ENCODE results near the gene MZT2B. TPM values are rescaled to one million over a fixed set of nuclear protein-coding genes. Genes with fewer than 3 reads are reported as not detected.
"Not testable (repeated sequence)": the region's sequence is repeated elsewhere in the genome, so short reads cannot be mapped to it uniquely, and the experiment has no call there.

The MZT2B gene
- total RNA-seq, 4 donors from 2014 or later: 66.4 to 113 (median 103) TPM

DNA sequence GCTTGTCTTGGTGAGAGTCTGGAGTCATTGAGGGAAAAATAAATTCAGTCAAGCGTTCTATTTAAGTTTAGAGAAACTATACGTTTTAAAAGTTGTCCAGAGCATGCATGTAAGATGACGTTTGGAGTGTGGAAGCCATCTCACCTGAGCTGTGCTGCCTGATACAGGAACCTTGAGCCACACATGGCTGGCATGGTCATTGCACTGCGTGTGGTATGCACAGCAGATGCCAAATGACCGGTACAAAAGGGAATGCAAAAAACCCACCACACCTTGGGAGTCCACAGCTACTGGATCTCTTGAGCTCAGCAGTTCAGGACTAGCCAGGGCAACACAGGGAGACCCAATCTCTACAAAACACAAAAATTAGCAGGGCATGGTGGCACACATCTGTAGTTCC, 4.3 kb downstream of the MZT2B start:
- Histone ChIP-seq H3K4me3 (no peak overlapping the region), H3K9me3 (no peaks in the 10 kb centered on the region), H3K4me1 (peaks cover 15% of the 10 kb centered on the region), H3K36me3 (peaks cover 9% of the 10 kb centered on the region), H3K27me3 (no peaks in the 10 kb centered on the region), H3K27ac (no peak overlapping the region)
- DNase-seq (ENCODE audit: low spot score in 2 of 2): no peak
- 87% methylated on average over 5 of the region's 5 CpGs for WGBS
- TF ChIP-seq POLR2A (IDR thresholded peaks at IDR 0.05) (no peak), EP300 (IDR thresholded peaks at IDR 0.05) (no peak), POLR2AphosphoS5 (IDR thresholded peaks at IDR 0.05) (no peak)
- TF ChIP-seq, protein P1, sequence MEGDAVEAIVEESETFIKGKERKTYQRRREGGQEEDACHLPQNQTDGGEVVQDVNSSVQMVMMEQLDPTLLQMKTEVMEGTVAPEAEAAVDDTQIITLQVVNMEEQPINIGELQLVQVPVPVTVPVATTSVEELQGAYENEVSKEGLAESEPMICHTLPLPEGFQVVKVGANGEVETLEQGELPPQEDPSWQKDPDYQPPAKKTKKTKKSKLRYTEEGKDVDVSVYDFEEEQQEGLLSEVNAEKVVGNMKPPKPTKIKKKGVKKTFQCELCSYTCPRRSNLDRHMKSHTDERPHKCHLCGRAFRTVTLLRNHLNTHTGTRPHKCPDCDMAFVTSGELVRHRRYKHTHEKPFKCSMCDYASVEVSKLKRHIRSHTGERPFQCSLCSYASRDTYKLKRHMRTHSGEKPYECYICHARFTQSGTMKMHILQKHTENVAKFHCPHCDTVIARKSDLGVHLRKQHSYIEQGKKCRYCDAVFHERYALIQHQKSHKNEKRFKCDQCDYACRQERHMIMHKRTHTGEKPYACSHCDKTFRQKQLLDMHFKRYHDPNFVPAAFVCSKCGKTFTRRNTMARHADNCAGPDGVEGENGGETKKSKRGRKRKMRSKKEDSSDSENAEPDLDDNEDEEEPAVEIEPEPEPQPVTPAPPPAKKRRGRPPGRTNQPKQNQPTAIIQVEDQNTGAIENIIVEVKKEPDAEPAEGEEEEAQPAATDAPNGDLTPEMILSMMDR (IDR thresholded peaks at IDR 0.05): no peak

DNA sequence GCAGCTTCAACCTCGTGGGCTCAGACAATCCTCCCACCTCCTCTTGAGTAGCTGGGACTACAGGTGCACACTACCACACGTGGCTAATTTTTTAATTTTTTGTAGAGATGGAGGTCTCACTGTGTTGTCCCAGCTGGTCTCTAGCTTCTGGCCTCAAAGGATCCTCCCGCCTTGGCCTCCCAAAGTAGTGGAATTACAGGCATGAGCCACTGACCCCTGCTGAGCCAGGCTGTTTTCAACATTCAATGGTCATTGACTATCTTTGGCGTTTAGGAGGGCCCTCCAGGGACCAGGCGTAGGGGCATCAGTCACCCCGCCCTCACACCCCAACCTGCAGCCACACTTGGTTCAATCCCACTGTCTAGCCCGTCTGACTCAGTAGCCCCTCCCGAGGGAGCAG, 5.2 kb downstream of the MZT2B start:
- H3K27me3 ChIP-seq: no peaks in the 10 kb centered on the region
- H3K36me3 ChIP-seq: peaks cover 11% of the 10 kb centered on the region
- no peak for DNase-seq (ENCODE audit: low spot score in 2 of 2)
- H3K4me3 ChIP-seq: no peak overlapping the region
- H3K27ac ChIP-seq: no peak overlapping the region
- 77% methylated on average over 7 of the region's 8 CpGs for WGBS
- H3K4me1 ChIP-seq: peaks cover 15% of the 10 kb centered on the region
- no peaks in the 10 kb centered on the region for H3K9me3 ChIP-seq
- TF ChIP-seq, protein P1 (IDR thresholded peaks at IDR 0.05): no peak
- TF ChIP-seq EP300 (IDR thresholded peaks at IDR 0.05): no peak
- TF ChIP-seq POLR2AphosphoS5 (IDR thresholded peaks at IDR 0.05): no peak
- TF ChIP-seq POLR2A (IDR thresholded peaks at IDR 0.05): no peak

DNA sequence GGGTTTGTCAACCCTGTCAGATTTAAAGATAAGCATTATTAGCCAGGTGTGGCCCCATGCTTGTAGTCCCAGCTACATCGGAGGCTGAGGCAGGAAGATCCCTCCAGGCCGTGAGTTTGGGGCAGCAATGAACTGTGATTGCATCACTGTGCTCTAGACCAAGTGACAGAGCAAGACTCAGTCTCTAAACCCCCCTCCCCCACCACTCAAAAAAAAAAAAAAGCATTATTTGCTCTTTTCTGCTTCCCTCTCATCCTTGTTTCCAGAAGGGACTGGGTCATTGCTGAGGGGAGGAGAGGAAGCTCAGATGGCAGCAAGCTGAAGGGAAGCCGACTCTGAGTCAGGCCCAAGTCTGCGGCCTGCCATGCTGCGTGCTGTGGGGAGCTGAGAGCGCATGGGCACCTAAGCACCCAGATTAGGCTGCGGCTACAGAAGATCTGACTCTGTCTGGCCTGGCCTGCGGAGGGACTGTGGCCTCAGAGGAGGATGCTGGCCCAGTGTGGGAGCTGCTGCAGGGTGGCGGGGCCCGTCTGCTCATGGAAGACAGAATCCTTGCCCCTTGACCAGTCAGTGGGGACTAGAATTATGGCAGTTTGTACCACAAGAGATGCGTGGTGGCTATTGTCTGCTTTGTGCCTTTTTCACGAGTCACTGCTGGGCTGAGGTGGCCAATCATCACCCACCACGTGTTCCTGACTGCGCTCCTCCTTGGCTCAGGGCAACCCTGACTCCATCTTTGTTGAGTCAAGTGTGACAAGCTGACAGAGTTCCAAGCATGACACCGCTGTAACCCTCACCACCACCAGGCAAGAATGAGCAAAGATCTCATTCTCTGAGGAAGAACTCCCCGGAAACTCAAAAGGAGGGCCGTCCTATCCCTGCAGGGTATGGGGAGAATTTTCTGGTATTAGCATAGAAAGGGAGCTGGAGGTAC, 6.1 kb downstream of the MZT2B start:
- H3K4me1 ChIP-seq; H3K9me3 ChIP-seq; H3K27me3 ChIP-seq; H3K27ac ChIP-seq; DNase-seq (ENCODE audit: low spot score in 2 of 2); H3K4me3 ChIP-seq: not testable (repeated sequence)
- WGBS: 90% methylated on average over 16 of the region's 17 CpGs
- peaks cover 11% of the 10 kb centered on the region for H3K36me3 ChIP-seq

DNA sequence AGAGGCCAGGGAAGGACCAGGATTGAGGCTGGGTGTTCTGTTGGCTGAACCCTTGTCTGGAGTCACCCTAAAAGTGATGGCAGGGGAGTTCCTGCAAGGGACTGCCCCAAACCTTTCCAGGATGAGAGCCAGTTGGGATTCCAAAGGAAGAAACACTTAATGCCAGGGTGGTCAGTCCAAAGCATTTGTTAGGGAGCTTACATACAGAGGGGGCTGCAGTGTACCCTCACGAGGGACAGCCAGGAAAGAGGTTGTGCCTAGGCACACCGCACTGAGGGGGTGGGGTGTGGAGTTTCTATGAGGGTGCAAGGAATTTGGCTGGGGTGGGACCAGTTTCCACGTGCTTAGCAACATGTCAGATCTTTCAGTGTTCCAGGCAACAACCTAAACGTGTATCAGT, 6.9 kb downstream of the MZT2B start:
- H3K27me3 ChIP-seq: not testable (repeated sequence)
- 62% methylated on average over 4 of the region's 4 CpGs for WGBS

DNA sequence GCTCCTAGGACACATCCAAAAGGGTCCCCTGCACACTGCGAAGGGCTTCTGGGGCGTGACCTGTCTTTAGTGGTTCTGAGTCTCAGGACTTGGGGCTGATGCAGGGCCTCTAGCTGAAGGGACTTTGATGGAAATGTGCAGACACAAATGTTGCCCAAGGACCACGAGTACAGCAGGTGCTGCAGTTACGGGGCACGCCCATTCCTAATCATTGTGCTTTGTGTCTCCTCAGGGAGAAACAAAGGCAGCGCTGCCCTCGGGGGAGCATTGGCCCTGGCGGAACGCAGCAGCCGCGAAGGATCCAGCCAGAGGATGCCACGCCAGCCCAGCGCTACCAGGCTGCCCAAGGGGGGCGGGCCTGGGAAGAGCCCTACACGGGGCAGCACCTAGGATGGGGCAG, 8.2 kb downstream of the MZT2B start:
- Histone ChIP-seq H3K9me3 (no peaks in the 10 kb centered on the region), H3K4me3 (no peak overlapping the region), H3K4me1 (no peaks in the 10 kb centered on the region), H3K36me3 (peaks cover 11% of the 10 kb centered on the region), H3K27me3 (no peaks in the 10 kb centered on the region), H3K27ac (no peak overlapping the region)
- TF ChIP-seq POLR2AphosphoS5 (IDR thresholded peaks at IDR 0.05): no peak
- TF ChIP-seq EP300 (IDR thresholded peaks at IDR 0.05): no peak
- TF ChIP-seq POLR2A (IDR thresholded peaks at IDR 0.05): no peak
- TF ChIP-seq, protein P1 (IDR thresholded peaks at IDR 0.05): no peak
- no peak for DNase-seq (ENCODE audit: low spot score in 2 of 2)
- 74% methylated on average over 7 of the region's 15 CpGs for WGBS

More for the DNA sequence above, 6.9 kb downstream of the MZT2B start:
- H3K4me3 ChIP-seq; DNase-seq (ENCODE audit: low spot score in 2 of 2); H3K9me3 ChIP-seq; H3K4me1 ChIP-seq; H3K27ac ChIP-seq: not testable (repeated sequence)
- peaks cover 11% of the 10 kb centered on the region for H3K36me3 ChIP-seq

DNA sequence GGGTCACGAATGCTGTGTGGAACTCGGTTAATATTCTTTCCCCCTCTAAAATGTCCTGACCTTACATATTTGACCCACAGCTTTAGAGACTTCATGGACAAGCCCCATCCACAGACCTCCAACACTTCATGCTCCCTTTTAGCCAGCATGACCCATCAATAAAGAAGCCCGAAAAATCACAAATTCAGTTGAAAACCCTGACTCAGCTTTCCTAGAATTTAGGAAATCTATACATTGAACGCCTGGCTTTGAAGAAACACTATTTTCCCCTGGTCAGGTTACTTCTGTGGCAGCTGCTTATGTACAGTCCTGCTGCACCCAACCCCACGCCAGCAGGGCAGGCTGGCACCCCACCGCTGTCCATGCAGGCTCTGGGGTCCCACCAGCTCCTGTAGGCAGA, 9.3 kb downstream of the MZT2B start:
- H3K27me3 ChIP-seq; H3K4me3 ChIP-seq; H3K4me1 ChIP-seq; H3K27ac ChIP-seq; DNase-seq (ENCODE audit: low spot score in 2 of 2); H3K9me3 ChIP-seq: not testable (repeated sequence)
- WGBS: 94% methylated on average over 6 of the region's 6 CpGs
- peaks cover 11% of the 10 kb centered on the region for H3K36me3 ChIP-seq

DNA sequence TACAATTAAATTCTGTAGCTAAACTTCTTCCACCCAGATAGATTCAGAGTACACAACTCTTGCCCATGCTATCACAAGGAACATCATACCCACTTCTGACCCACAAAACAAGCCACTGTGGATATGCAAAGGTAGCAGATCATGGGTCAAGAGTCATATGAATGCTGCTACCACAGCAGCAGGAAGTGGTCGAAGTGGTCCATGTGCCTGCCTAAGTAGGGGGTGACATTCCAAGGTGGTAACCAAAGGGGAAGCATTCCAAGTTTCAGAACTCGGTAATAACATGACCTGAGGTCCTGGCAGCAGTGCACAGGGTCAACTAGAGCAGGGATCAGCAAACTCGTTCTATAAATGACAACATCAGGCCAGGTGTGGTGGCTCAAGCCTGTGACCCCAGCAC, 10.4 kb downstream of the MZT2B start:
- not testable (repeated sequence) for DNase-seq (ENCODE audit: low spot score in 2 of 2); H3K4me3 ChIP-seq; H3K27me3 ChIP-seq; H3K4me1 ChIP-seq; H3K9me3 ChIP-seq; H3K27ac ChIP-seq
- WGBS: 90% methylated on average over 3 of the region's 3 CpGs
- H3K36me3 ChIP-seq: peaks cover 11% of the 10 kb centered on the region

DNA sequence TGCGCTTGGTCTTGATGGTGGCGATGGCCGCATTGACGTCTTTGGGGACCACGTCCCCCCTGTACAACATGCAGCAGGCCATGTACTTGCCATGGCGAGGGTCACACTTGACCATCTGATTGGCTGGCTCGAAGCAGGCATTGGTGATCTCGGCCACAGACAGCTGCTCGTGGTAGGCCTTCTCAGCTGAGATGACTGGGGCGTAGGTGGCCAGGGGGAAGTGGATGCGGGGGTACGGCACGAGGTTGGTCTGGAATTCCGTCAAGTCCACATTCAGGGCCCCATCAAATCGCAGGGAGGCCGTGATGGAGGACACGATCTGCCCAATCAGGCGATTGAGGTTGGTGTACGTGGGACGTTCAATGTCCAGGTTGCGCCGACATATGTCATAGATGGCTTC, 11.8 kb downstream of the MZT2B start:
- DNase-seq (ENCODE audit: low spot score in 2 of 2); H3K27me3 ChIP-seq: not testable (repeated sequence)
- WGBS: 93% methylated on average over 15 of the region's 22 CpGs

DNA sequence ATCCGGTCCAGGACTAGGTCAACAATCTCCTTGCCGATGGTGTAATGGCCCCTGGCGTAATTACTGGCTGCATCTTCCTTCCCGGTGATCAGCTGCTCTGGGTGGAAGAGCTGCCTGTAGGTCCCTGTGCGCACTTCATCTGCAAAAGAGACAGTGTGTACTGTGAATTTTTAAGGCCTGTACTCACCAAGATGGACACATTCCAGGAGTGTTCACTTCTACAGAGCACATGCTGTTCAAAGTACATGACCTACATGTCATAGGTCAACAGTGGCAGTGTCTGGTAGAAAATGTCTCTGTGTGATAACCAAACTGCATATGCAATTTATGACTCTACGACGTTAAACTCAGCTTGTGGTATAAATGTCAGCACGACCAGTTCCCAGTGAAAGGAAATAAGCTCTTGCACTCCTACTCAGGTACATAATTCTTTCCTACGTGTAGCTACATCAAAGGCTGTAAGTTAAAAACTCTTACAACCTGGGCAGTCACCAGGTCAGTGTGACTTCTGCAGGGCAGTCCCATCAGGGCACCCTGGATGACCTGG, 13.1 kb downstream of the MZT2B start:
- not testable (repeated sequence) for H3K4me1 ChIP-seq; H3K9me3 ChIP-seq; H3K4me3 ChIP-seq; H3K27me3 ChIP-seq; DNase-seq (ENCODE audit: low spot score in 2 of 2); H3K27ac ChIP-seq
- H3K36me3 ChIP-seq: peaks cover 11% of the 10 kb centered on the region
- WGBS: 85% methylated on average over 7 of the region's 9 CpGs

More for the DNA sequence above, 11.8 kb downstream of the MZT2B start:
- not testable (repeated sequence) for H3K4me1 ChIP-seq, H3K4me3 ChIP-seq, H3K27ac ChIP-seq, H3K9me3 ChIP-seq
- peaks cover 11% of the 10 kb centered on the region for H3K36me3 ChIP-seq

DNA sequence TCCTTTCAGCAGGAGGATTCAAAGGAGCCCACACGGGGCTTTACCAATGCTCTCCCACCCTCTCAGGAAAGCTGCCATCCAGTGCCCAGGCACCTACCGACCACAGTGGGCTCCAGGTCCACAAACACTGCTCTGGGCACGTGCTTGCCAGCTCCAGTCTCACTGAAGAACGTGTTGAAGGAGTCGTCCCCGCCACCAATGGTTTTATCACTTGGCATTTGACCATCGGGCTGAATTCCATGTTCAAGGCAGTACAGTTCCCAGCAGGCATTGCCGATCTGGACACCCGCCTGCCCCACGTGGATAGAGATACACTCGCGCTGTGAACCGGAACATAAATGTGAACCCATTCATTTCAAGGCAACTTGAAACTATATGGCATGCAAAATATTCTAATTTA, 14.0 kb downstream of the MZT2B start:
- H3K27me3 ChIP-seq; DNase-seq (ENCODE audit: low spot score in 2 of 2); H3K4me1 ChIP-seq; H3K4me3 ChIP-seq; H3K27ac ChIP-seq; H3K9me3 ChIP-seq; H3K36me3 ChIP-seq: not testable (repeated sequence)
- 96% methylated on average over 7 of the region's 13 CpGs for WGBS
